Measurements from ENCODE around the gene TTLL1. TPM values are rescaled to one million over a fixed set of nuclear protein-coding genes. Genes with fewer than 3 reads are reported as not detected.

TTLL1 gene
- total and polyA plus RNA-seq, 2 donors (not counting 1 experiment from before 2014, with no cell fraction given), result 15.7 to 15.8 TPM

- no peak for DNase-seq (ENCODE audit: low read depth in 2 of 2)
- Histone ChIP-seq H3K27ac (ENCODE audit: insufficient read depth, low read length) (no peak overlapping the region), H3K4me3 (replicated peaks in 1 of 4; ENCODE audit: control extremely low read depth in 1 of 4, insufficient read depth in 1 of 4, low read depth in 3 of 4, low read length in 4 of 4) (no peak overlapping the region), H3K36me3 (ENCODE audit: control insufficient read depth, insufficient read depth, low read length) (no peaks in the 10 kb centered on the region), H4K20me1 (ENCODE audit: control insufficient read depth, extremely low read depth, insufficient read depth, low read length) (no peaks in the 10 kb centered on the region), H2AFZ (ENCODE audit: low read length) (no peak overlapping the region), H3K27me3 (ENCODE audit: control insufficient read depth, insufficient read depth, low read length) (no peaks in the 10 kb centered on the region), H3K4me1 (ENCODE audit: control insufficient read depth, extremely low read depth, insufficient read depth, low read length) (no peaks in the 10 kb centered on the region), H3K79me2 (ENCODE audit: control insufficient read depth, insufficient read depth, low read length) (no peaks in the 10 kb centered on the region), H3K9ac (ENCODE audit: insufficient read depth, low read length) (no peak overlapping the region), H3K4me2 (ENCODE audit: extremely low read depth, insufficient read depth, low read length) (no peak overlapping the region), H3K9me3 (ENCODE audit: control insufficient read depth, insufficient read depth, low read depth, low read length) (no peaks in the 10 kb centered on the region)
- no peak for TF ChIP-seq EZH2 (IDR thresholded peaks at IDR 0.05; ENCODE audit: low read length, missing control alignments)
- TF ChIP-seq, protein P1, sequence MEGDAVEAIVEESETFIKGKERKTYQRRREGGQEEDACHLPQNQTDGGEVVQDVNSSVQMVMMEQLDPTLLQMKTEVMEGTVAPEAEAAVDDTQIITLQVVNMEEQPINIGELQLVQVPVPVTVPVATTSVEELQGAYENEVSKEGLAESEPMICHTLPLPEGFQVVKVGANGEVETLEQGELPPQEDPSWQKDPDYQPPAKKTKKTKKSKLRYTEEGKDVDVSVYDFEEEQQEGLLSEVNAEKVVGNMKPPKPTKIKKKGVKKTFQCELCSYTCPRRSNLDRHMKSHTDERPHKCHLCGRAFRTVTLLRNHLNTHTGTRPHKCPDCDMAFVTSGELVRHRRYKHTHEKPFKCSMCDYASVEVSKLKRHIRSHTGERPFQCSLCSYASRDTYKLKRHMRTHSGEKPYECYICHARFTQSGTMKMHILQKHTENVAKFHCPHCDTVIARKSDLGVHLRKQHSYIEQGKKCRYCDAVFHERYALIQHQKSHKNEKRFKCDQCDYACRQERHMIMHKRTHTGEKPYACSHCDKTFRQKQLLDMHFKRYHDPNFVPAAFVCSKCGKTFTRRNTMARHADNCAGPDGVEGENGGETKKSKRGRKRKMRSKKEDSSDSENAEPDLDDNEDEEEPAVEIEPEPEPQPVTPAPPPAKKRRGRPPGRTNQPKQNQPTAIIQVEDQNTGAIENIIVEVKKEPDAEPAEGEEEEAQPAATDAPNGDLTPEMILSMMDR (conservative IDR thresholded peaks at IDR 0.05 in 1 of 2, IDR thresholded peaks at IDR 0.05 in 1 of 2; ENCODE audit: low read depth in 1 of 2, low read length in 2 of 2), result no peak
These were observed 41.6 kb downstream of the TTLL1 start for GRCh38 chr22:43047605-43048004.

DNA sequence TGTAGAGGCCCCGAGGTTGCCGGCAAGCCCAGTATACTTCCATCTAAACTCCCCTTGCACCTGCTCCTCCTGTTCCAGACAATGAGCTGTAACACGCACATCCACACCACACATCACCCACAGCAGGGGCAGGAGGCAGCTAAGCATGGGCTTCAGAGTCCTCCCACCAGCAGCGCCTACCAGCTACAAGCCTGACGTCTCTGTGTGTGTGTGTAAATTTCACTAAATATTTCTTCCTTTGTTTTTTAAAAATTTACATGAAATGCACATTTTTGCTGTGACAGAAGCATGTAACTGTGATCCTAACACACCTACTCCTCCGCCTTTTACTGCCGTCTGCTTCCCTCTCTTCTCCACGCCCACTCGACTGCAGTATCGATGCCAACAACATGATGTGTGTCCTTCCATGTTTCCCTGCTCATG, 44.9 kb downstream of the TTLL1 start:
- Histone ChIP-seq H3K4me3 (replicated peaks in 1 of 4; ENCODE audit: control extremely low read depth in 1 of 4, insufficient read depth in 1 of 4, low read depth in 3 of 4, low read length in 4 of 4) (no peak overlapping the region), H3K79me2 (ENCODE audit: control insufficient read depth, insufficient read depth, low read length) (no peaks in the 10 kb centered on the region), H3K9ac (ENCODE audit: insufficient read depth, low read length) (no peak overlapping the region), H3K4me2 (ENCODE audit: extremely low read depth, insufficient read depth, low read length) (no peak overlapping the region), H3K27ac (ENCODE audit: insufficient read depth, low read length) (no peak overlapping the region), H3K36me3 (ENCODE audit: control insufficient read depth, insufficient read depth, low read length) (no peaks in the 10 kb centered on the region), H3K27me3 (ENCODE audit: control insufficient read depth, insufficient read depth, low read length) (no peaks in the 10 kb centered on the region), H3K4me1 (ENCODE audit: control insufficient read depth, extremely low read depth, insufficient read depth, low read length) (no peaks in the 10 kb centered on the region), H2AFZ (ENCODE audit: low read length) (no peak overlapping the region), H3K9me3 (ENCODE audit: control insufficient read depth, insufficient read depth, low read depth, low read length) (no peaks in the 10 kb centered on the region), H4K20me1 (ENCODE audit: control insufficient read depth, extremely low read depth, insufficient read depth, low read length) (no peaks in the 10 kb centered on the region)
- TF ChIP-seq, protein P1 (conservative IDR thresholded peaks at IDR 0.05 in 1 of 2, IDR thresholded peaks at IDR 0.05 in 1 of 2; ENCODE audit: low read depth in 1 of 2, low read length in 2 of 2), result no peak
- no peak for TF ChIP-seq EZH2 (IDR thresholded peaks at IDR 0.05; ENCODE audit: low read length, missing control alignments)
- no peak for DNase-seq (ENCODE audit: low read depth in 2 of 2)

DNA sequence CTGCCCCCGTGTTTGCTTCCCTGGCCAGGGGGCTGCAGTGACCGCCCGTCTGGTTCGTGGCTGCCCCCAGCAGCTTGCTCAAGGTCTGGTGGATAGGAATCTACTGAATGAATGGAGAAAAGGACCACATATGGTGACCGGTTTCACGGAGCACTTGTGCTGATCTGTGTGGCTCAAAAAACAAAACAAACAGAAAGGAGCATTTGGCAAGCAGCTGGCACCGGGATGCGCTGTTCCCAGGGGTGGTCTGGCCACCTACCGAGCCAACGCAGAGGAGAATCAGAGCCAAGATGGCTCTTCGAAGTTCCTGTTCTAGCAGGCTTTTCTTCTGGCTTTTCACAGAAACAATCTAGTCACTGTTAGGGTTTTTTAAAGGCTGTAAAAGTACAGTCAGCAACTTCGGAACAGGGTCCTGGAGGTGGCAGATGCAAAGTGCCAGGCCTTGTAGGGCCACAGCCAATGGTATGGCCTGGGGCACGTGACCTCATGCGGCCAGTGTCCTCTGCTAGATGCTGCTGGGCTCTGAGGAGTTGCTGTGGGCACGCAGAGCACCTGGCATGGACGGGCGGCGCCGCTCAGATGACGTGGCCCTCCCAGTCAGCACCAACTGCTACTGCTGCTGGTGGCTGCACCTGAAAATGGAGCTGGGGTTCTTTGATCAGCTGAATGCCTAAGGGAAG, 47.0 kb downstream of the TTLL1 start:
- Histone ChIP-seq H3K4me2 (ENCODE audit: extremely low read depth, insufficient read depth, low read length) (no peak overlapping the region), H4K20me1 (ENCODE audit: control insufficient read depth, extremely low read depth, insufficient read depth, low read length) (no peaks in the 10 kb centered on the region), H3K27ac (ENCODE audit: insufficient read depth, low read length) (no peak overlapping the region), H3K36me3 (ENCODE audit: control insufficient read depth, insufficient read depth, low read length) (no peaks in the 10 kb centered on the region), H3K27me3 (ENCODE audit: control insufficient read depth, insufficient read depth, low read length) (no peaks in the 10 kb centered on the region), H3K9me3 (ENCODE audit: control insufficient read depth, insufficient read depth, low read depth, low read length) (no peaks in the 10 kb centered on the region), H3K9ac (ENCODE audit: insufficient read depth, low read length) (no peak overlapping the region), H3K4me1 (ENCODE audit: control insufficient read depth, extremely low read depth, insufficient read depth, low read length) (no peaks in the 10 kb centered on the region), H3K79me2 (ENCODE audit: control insufficient read depth, insufficient read depth, low read length) (no peaks in the 10 kb centered on the region), H3K4me3 (replicated peaks in 1 of 4; ENCODE audit: control extremely low read depth in 1 of 4, insufficient read depth in 1 of 4, low read depth in 3 of 4, low read length in 4 of 4) (no peak overlapping the region), H2AFZ (ENCODE audit: low read length) (no peak overlapping the region)
- TF ChIP-seq, protein P1 (conservative IDR thresholded peaks at IDR 0.05 in 1 of 2, IDR thresholded peaks at IDR 0.05 in 1 of 2; ENCODE audit: low read depth in 1 of 2, low read length in 2 of 2), result no peak
- TF ChIP-seq EZH2 (IDR thresholded peaks at IDR 0.05; ENCODE audit: low read length, missing control alignments), result no peak
- peak; percentile 20 to 37 for DNase-seq (ENCODE audit: low read depth in 2 of 2)

Measured in fibroblast of lung (primary cell).